ENCODE results near the gene DRC7. TPM values are rescaled to one million over a fixed set of nuclear protein-coding genes. Genes with fewer than 3 reads are reported as not detected.

Gene DRC7
- total and polyA plus RNA-seq, 9 of the 15 experiments (the other 6 are each of a cell fraction or from before 2014, with no cell fraction given): 0.04 to 0.33 (median 0.12) TPM; not detected in 3

GRCh38 chr16:57667526-57668262 lies 26.9 kb upstream of the DRC7 start (continued):
- 0 out of 4 replicates have a peak, but pooled peaks of 1 of the 2 experiments have one; percentile 29 for TF ChIP-seq ZMIZ1 (IDR thresholded peaks at IDR 0.05; ENCODE audit: low read depth in 2 of 2, low read length in 2 of 2)
- TF ChIP-seq ZNF146 (CRISPR knock-in tag; IDR thresholded peaks at IDR 0.05; ENCODE audit: unreplicated experiment): no peak
- no peak for TF ChIP-seq CEBPZ (IDR thresholded peaks at IDR 0.05; ENCODE audit: borderline replicate concordance, low read depth, low read length)
- peak; percentile 62; the same call in 1 of the 2 replicates for TF ChIP-seq SMARCA4 (IDR thresholded peaks at IDR 0.05)
- no peak for TF ChIP-seq ZNF518B (CRISPR knock-in tag; IDR thresholded peaks at IDR 0.05)
- TF ChIP-seq ESRRA (IDR thresholded peaks at IDR 0.05; ENCODE audit: borderline replicate concordance, low read depth): peak; percentile 98
- 0 out of 2 replicates have a peak, but pooled peaks have one; percentile 25 for TF ChIP-seq ZNF76 (CRISPR knock-in tag; IDR thresholded peaks at IDR 0.05; ENCODE audit: borderline replicate concordance)
- no peak for TF ChIP-seq MEF2A (IDR thresholded peaks at IDR 0.05; ENCODE audit: control insufficient read depth, low read depth, low read length)
- no peak for TF ChIP-seq MLLT1 (IDR thresholded peaks at IDR 0.05)
- TF ChIP-seq ZBTB8A (IDR thresholded peaks at IDR 0.05; ENCODE audit: partially characterized antibody): no peak
- peak in 1 of 2 experiments; percentile 82; a peak in 2 of 4 replicates for TF ChIP-seq TBL1XR1 (IDR thresholded peaks at IDR 0.05; ENCODE audit: low read length in 2 of 2)
- no peak for TF ChIP-seq ID3 (CRISPR knock-in tag; IDR thresholded peaks at IDR 0.05)
- peak; percentile 64; the same call in 1 of the 2 replicates for TF ChIP-seq ID3 (tag; IDR thresholded peaks at IDR 0.05)
